Hippocampal formation (tissue), 2 donors: Measurements from ENCODE around the gene BBLN.
A peak's percentile ranks its signal among the peaks of the same experiment; 100 is the strongest.

Experiments used
- DNase-seq, 2 donors: peaks; one replicate each; lab custom pipeline; 2025; lab: John Stamatoyannopoulos, UW

BBLN gene

DNA sequence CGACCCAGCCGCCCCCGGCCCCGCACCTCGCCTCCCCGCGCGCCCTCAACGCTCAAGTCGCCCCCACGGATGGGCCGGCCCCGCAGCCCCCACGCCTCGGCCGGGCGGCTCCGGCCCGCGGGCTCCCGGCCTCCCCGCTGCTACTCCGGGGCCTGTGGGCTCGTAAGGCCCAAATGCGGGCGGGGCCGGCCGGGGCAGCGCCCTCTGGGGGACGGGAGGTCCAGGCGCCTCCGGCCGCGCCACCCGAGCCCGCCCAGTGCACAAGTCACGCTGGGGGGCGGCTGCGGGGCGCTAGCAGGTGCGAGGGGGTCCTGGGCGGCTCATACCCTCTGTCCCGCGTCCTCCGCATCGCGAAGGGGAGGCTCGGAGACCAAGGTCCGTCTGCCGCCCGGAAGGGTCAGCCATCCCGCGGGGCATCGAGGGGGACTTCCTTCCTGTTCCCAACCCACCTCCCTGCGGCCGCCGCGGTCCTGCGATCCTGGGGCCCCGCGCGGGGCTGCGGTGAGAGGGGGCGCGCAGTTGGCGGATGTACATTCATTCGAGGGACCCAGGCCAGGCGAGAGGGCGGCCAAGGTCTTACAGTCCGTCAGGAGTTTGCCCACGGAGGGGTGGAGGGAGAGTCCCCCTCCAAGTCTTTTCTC lies 31.5 kb downstream of the BBLN start, which contains the start of gene CIZ1:
CIZ1 (minus strand) TSS at position 167 of the 641 bp plus-strand sequence. CDS start 715 bp downstream, outside the sequence.
- DNase-seq, result peak; percentile 41 to 67

DNA sequence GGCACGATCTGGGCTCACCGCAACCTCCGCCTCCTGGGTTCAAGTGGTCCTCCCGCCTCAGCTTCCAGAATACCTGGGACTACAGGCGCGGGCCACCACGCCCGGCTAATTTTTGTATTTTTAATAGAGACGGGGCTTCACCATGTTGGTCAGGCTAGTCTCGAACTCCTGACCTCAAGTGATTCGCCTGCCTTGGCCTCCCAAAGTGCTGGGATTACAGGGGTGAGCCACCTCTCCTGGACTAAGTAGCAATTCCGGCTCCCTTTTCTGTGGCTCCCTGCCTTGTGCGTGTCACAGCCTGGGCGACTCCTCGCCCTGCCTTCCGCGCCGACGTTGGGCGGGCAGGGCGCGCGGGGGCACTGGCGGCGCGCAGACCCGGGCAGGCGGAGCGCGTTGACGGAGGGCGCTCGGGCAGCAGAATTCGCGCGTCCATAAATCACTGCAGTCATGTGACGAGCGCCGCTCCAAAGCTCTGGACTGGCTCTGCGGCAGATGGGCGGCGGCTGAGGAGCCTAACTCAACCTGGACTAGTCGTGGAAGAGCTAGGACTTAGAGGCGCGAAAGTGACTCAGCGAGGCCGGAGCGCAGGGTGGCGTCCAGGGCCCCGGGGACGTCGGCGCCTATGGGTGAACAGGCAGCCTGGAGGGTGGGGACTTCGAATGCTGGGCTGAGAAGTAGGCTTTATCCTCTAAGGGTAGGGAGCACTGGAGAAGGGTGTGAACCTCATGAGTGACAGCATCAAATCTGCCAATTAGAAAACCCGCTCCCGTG lies 32.7 kb downstream of the BBLN start:
- DNase-seq, result peak in 1 of 2 donors; percentile 74

DNA sequence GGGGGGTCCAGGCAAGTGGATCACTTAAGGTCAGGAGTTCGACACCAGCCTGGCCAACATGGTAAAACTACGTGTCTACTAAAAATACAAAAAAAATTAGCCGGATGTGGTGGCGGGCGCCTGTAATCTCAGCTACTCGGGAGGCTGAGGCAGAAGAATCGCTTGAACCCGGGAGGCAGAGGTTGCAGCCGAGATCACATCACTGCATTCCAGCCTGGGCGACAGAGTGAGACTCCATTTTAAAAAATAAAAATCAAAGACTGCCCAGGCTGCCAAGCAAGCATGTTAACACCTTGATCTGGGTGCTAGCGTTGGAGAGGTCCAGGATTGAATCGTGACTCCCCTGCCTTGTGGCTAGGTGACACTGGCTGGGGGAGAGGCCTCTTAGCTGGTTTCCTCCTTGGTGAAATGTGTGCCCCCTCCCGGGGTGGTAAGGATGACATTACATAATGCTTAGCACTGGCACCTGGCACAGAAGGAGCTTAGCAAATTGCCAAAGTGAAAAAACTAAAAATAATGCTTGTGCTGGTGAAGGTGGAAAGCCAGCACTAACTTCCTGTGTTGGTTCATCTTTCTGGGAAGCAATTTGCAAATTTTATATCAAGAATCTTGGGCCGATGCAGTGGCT lies 33.5 kb downstream of the BBLN start:
- DNase-seq, result no peak

GRCh38 chr9:128201441-128202369 lies 41.6 kb downstream of the BBLN start:
- DNase-seq, result no peak

- DNase-seq, result no peak
Measured at GRCh38 chr9:128202648-128203023, 42.6 kb downstream of the BBLN start.

DNA sequence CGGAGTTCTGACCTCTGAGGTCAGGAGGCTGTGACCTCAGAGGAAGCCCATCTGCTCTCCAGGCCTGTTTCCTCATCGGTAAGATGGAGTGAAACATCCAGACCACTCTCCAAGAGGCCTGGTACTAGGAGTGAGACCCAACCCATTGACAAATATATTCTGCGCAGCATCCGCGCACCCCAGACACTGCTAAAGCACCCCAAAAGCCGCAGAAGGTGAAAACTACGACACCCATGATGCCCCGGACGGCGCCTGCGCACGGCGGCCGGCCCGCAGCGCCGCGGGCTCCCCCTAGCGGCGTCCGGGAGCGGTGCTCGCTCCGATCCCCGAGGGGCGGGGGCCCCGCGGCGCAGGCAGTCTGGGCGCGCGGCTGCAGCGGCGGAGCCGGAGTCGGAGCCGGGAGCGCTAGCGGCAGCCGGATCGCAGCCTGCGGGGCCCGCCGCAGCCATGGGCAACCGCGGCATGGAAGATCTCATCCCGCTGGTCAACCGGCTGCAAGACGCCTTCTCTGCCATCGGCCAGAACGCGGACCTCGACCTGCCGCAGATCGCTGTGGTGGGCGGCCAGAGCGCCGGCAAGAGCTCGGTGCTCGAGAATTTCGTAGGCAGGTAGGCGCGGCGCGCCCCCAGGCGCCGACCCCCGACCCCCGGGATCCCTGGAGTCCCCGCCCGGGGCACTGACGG lies 43.1 kb downstream of the BBLN start, which contains the start of gene DNM1:
DNM1 (plus strand) TSS at position 356 of the 683 bp plus-strand sequence; CDS start at position 448, 92 bp downstream.
- peak; percentile 39 to 48 for DNase-seq

GRCh38 chr9:128203707-128204551 lies 43.9 kb downstream of the BBLN start:
- DNase-seq, result no peak

DNA sequence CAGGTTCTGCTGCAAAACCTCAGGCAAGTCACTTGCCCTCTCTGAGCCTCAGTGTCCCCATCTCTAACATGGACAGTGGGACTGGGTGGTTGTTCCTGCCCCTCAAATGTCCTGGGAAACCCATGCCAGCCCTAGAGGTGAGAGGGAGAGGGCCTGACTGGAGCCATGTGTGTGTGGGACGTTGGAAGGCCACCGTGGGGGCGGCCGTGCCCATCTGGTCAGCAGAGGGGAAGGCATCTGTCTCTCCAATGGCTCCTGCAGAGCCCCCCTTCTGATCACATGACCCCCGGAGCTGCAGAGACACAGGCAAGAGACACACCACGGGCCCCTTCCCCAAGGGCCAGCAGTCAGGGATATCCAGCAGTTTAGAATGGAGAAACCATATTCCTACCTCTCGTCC lies 44.8 kb downstream of the BBLN start:
- no peak for DNase-seq

- DNase-seq, result no peak
Measured at GRCh38 chr9:128205296-128205944, 45.4 kb downstream of the BBLN start.

DNA sequence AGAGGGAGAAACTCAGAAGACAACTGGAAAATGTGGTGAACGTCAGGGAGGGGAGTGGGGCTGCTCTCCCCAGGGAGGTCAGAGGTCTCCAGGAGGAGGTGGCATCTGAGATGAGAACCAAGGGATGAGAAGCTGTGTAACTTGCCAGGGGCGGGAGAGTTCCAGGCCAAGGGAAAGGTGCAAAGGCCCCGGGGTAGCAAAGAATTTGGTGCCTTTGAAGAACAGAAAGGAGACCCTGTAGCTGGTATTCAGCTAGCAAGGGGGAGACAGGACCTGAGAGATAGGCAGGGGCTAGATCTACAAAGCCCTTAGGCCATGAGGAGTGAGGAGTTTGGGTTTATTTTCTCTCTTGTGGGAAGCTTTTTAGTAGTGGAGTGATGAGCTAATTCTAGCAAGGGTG lies 46.4 kb downstream of the BBLN start:
- DNase-seq, result no peak

DNA sequence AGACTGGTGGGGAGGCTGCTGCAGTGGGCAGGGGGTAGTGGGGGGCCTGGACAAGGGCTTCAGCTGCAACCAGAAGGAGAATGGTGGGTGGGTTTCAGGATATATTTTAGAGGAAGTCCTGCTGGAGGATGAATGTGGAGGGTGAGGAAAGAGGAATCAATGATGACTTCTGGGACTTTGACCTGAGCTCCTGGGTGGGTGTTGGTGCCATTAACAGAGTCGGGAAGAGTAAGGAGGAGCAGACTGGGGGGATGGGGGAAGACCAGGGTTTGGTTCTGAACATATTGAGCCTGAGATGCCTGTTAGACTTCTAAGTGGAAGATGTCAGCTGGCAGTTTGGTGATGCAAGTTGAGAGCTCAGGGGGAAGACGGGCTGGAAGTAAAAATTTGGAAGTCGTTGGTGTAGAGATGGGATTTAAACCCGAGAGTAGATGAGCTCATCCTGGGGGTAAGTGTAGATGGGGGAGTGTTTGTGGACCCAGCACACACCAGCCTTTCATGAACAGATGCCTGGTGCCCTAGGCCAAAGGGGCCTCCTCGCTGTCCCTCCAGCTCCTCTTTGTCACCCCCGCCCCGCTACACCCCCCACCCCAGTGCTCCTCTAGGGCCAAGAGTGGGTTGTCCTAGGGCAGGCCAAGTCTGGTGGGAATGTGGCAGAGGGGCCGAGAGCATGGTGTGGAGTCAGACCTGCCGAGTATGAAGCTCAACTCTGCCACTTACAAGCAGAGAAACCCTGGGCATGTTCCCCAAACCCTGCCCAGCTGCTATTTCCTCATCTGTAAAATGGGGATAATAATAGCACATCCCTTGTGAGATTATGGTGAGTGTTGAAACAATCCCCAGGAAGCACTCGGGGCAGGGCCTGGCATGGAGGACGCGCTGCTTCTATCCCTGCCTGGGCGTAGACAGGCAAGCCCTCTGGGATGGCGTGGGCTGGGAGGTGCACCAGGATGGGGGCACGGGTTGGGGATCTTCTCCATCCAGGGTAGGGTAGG lies 47.1 kb downstream of the BBLN start:
- DNase-seq, result no peak

- no peak for DNase-seq
Measured at GRCh38 chr9:128208386-128208785, 48.3 kb downstream of the BBLN start.

GRCh38 chr9:128208946-128209669 lies 49.0 kb downstream of the BBLN start:
- DNase-seq, result no peak

- DNase-seq, result no peak
Measured at GRCh38 chr9:128211186-128211980, 51.3 kb downstream of the BBLN start.

GRCh38 chr9:128211981-128212281 lies 51.9 kb downstream of the BBLN start:
- no peak for DNase-seq
